HCT116 (cell line): Measurements from ENCODE around the gene RNF4. TPM values are rescaled to one million over a fixed set of nuclear protein-coding genes. Genes with fewer than 3 reads are reported as not detected.

Experiments
- ATAC-seq: fragments of 200-7000 bp; cut with Tn5 transposase; 2 replicates; pipeline ENCODE4 v1.9.1; 2020; ENCODE audit warnings: mild to moderate bottlenecking, moderate library complexity
- BruUV-seq: library from RNA; stranded (reverse); fragments of 400-500 nt; replicated peaks from 2 replicates; lab custom pipeline; 2021; lab: Mats Ljungman, UMichigan
- CTCF ChIA-PET: fragments of 300-600 bp; sonication (Branson Sonifier 250); formaldehyde crosslinking; loops from one replicate; lab custom pipeline; 2021; ENCODE audit warnings: antibody characterized with exemption; lab: Charles Lee
- POLR2A ChIA-PET: fragments of 300-600, 350-600 bp; sonication (Branson Sonifier 250); formaldehyde crosslinking; loops from one replicate; lab custom pipeline; 2021; ENCODE audit warnings: antibody characterized with exemption; lab: Charles Lee
- RAD21 ChIA-PET, 2 experiments: fragments of 300-600 bp; sonication (Branson Sonifier 250); formaldehyde crosslinking; loops; one replicate each; lab custom pipeline; 2023; ENCODE audit warnings: low total read pairs in 2 of 2; ENCODE audit not compliant: uncharacterized antibody in 2 of 2, unreplicated experiment in 2 of 2, low non-redundant PET in 1 of 2; lab: Charles Lee
- DNase-seq: peaks from one replicate; pipeline ENCODE4 v3.0.0-alpha.2; 2010; ENCODE audit warnings: low read depth, low spot score
- H2AFZ ChIP-seq: fragments of 200-600 bp; shearing (Covaris generic), sonication (generic); 2 replicates; pipeline ENCODE4 v1.6.1; 2017; ENCODE audit warnings: low read depth, mixed run types, mixed read lengths, antibody characterized with exemption, low read length; ENCODE audit not compliant: poor library complexity, severe bottlenecking
- H3K27ac ChIP-seq: 2 replicates; pipeline ENCODE4 v1.5.1; 2012; ENCODE audit warnings: low read depth, low read length
- H3K27me3 ChIP-seq: fragments of 200-600 bp; sonication (generic); 2 replicates; pipeline ENCODE4 v1.6.1; 2016; ENCODE audit warnings: mixed run types, low read length, mixed read lengths; ENCODE audit not compliant: insufficient read depth
- H3K36me3 ChIP-seq, 2 experiments: fragments of 200-500 bp in 1 of 2; fragments of 200-600 bp in 1 of 2; sonication (Bioruptor generic) in 1 of 2; sonication (generic) in 1 of 2; 2 replicates each; pipeline versions ENCODE4 v1.5.1 to v1.6.1; 2014 to 2016; ENCODE audit warnings: low read length in 2 of 2, inconsistent platforms in 1 of 2, mixed read lengths in 1 of 2, mixed run types in 1 of 2; ENCODE audit not compliant: insufficient read depth in 2 of 2, control insufficient read depth in 1 of 2
- H3K4me1 ChIP-seq, 2 experiments: fragments of 200-600 bp in 1 of 2; sonication (generic) in 1 of 2; 2 replicates each; pipeline versions ENCODE4 v1.5.1 to v1.6.1; 2012 to 2017; ENCODE audit warnings: low read length in 2 of 2, inconsistent platforms in 1 of 2, mild to moderate bottlenecking in 1 of 2, mixed read lengths in 1 of 2, mixed run types in 1 of 2, moderate library complexity in 1 of 2; ENCODE audit not compliant: insufficient read depth in 2 of 2, control insufficient read depth in 1 of 2
- H3K4me2 ChIP-seq: fragments of 200-600 bp; sonication (generic); 2 replicates; pipeline ENCODE4 v1.6.1; 2017; ENCODE audit warnings: mixed run types, low read length, mixed read lengths
- H3K4me3 ChIP-seq, 2 experiments: fragments of 200-600 bp in 1 of 2; sonication (generic) in 1 of 2; replicated peaks in 1 of 2; 2 replicates each; pipeline ENCODE4 v1.5.1; 2011 to 2016; ENCODE audit warnings: low read length in 2 of 2, control low read depth in 1 of 2, low read depth in 1 of 2, mild to moderate bottlenecking in 1 of 2, mixed read lengths in 1 of 2, mixed run types in 1 of 2
- H3K79me2 ChIP-seq: fragments of 200-600 bp; sonication (generic); 2 replicates; pipeline ENCODE4 v1.6.1; 2017; ENCODE audit warnings: mild to moderate bottlenecking, mixed run types, low read length, moderate library complexity, mixed read lengths; ENCODE audit not compliant: insufficient read depth
- H3K9ac ChIP-seq: fragments of 200-600 bp; sonication (generic); 2 replicates; pipeline ENCODE4 v1.6.1; 2016; ENCODE audit warnings: low read length, mixed read lengths
- H3K9me2 ChIP-seq: fragments of 200-600 bp; sonication (generic), shearing (Covaris generic); 2 replicates; pipeline ENCODE4 v1.6.1; 2017; ENCODE audit warnings: mixed run types, mild to moderate bottlenecking, moderate library complexity; ENCODE audit not compliant: insufficient read depth
- H3K9me3 ChIP-seq, 2 experiments: fragments of 200-500 bp in 1 of 2; fragments of 200-600 bp in 1 of 2; sonication (Bioruptor generic) in 1 of 2; sonication (generic) in 1 of 2; 2 replicates each; pipeline ENCODE4 v1.6.1; 2014 to 2017; ENCODE audit warnings: low read length in 2 of 2, mixed read lengths in 2 of 2, inconsistent platforms in 1 of 2, low read depth in 1 of 2, mild to moderate bottlenecking in 1 of 2, mixed run types in 1 of 2, moderate library complexity in 1 of 2; ENCODE audit not compliant: control insufficient read depth in 1 of 2, insufficient read depth in 1 of 2
- H4K20me1 ChIP-seq: fragments of 200-600 bp; sonication (generic), shearing (Covaris generic); 2 replicates; pipeline ENCODE4 v1.6.1; 2017; ENCODE audit warnings: mixed run types, mild to moderate bottlenecking, moderate library complexity; ENCODE audit not compliant: insufficient read depth
- CTCF ChIP-seq, 3 experiments: fragments of 200-600 bp in 1 of 3; sonication (generic) in 1 of 3; IDR thresholded peaks in 2 of 3; conservative IDR thresholded peaks in 1 of 3; 2 replicates each; pipeline ENCODE4 v1.5.1; 2012 to 2017; ENCODE audit warnings: low read depth in 2 of 3, low read length in 2 of 3, antibody characterized with exemption in 1 of 3, borderline replicate concordance in 1 of 3, control low read depth in 1 of 3, mild to moderate bottlenecking in 1 of 3, mixed read lengths in 1 of 3, mixed run types in 1 of 3, moderate library complexity in 1 of 3; ENCODE audit not compliant: insufficient read depth in 1 of 3
- EGR1 ChIP-seq: IDR thresholded peaks from 2 replicates; pipeline ENCODE4 v1.6.1; 2012; ENCODE audit warnings: low read depth
- EZH2phosphoT487 ChIP-seq: fragments of 200-600 bp; IDR thresholded peaks from 2 replicates; pipeline ENCODE4 v1.6.1; 2018; ENCODE audit warnings: antibody characterized with exemption, borderline replicate concordance
- FOSL1 ChIP-seq: IDR thresholded peaks from 2 replicates; pipeline ENCODE4 v1.6.1; 2012; ENCODE audit warnings: low read depth
- JUND ChIP-seq: IDR thresholded peaks from 2 replicates; pipeline ENCODE4 v1.6.1; 2012
- POLR2A ChIP-seq: IDR thresholded peaks from 2 replicates; pipeline ENCODE4 v1.7.0; 2011; ENCODE audit warnings: borderline replicate concordance; ENCODE audit not compliant: insufficient read depth, insufficient read length; ENCODE audit errors: extremely low read depth
- RAD21 ChIP-seq: IDR thresholded peaks from 2 replicates; pipeline ENCODE4 v1.6.1; 2012; ENCODE audit warnings: low read depth, mild to moderate bottlenecking
- REST ChIP-seq: IDR thresholded peaks from 2 replicates; pipeline ENCODE4 v1.6.1; 2012; ENCODE audit warnings: low read depth
- SIN3A ChIP-seq: IDR thresholded peaks from 2 replicates; pipeline ENCODE4 v1.6.1; 2012; ENCODE audit warnings: low read depth
- TCF7L2 ChIP-seq: IDR thresholded peaks from 2 replicates; pipeline ENCODE4 v1.7.0; 2011; ENCODE audit warnings: borderline replicate concordance, inconsistent platforms; ENCODE audit not compliant: insufficient read depth, insufficient read length; ENCODE audit errors: extremely low read depth
- YY1 ChIP-seq: IDR thresholded peaks from 2 replicates; pipeline ENCODE4 v1.6.1; 2011; ENCODE audit warnings: low read length, low read depth, moderate library complexity, mild to moderate bottlenecking; ENCODE audit not compliant: insufficient replicate concordance; ENCODE audit errors: extremely low read depth
- ZNF274 ChIP-seq: fragments of 200-500 bp; sonication (Bioruptor generic); IDR thresholded peaks from 2 replicates; pipeline ENCODE4 v1.6.1; 2014; ENCODE audit warnings: mild to moderate bottlenecking, low read depth, low read length, inconsistent platforms
- intact Hi-C: fragments of 100-400 bp; cut with micrococcal nuclease; formaldehyde crosslinking; loops from 2 replicates; pipeline ENCODE4 v1.10.0; 2022
- total RNA-seq: library from RNA; stranded (reverse); gene quantifications from one replicate; pipeline ENCODE4 v1.2.1, GENCODE V29; 2021; ENCODE audit not compliant: unreplicated experiment

The RNF4 gene
- total RNA-seq, 1 experiment from 2014 or later: 62.3 TPM

- Histone ChIP-seq H3K9ac (peak overlapping the region; percentile 60), H3K36me3 (no peaks in the 10 kb centered on the region), H3K27ac (no peak overlapping the region), H3K4me1 (peaks cover 8 to 24% of the 10 kb centered on the region in 2 experiments; a peak in 3 of 4 replicates), H3K9me3 (no peaks in the 10 kb centered on the region), H3K4me3 (peak overlapping the region; percentile 19 to 55), H3K27me3 (no peaks in the 10 kb centered on the region), H2AFZ (no peak overlapping the region), H3K4me2 (peak overlapping the region; percentile 76), H3K79me2 (peaks cover 7% of the 10 kb centered on the region), H4K20me1 (no peaks in the 10 kb centered on the region), H3K9me2 (no peaks in the 10 kb centered on the region)
- BruUV-seq: no TSS peak
- no peak for DNase-seq
- ChIA-PET CTCF (no interaction called here), RAD21 (no interaction called here), POLR2A (no interaction called here)
- no peak for ATAC-seq
- TF ChIP-seq EGR1: no peak
- no peak for TF ChIP-seq RAD21
- no peak for TF ChIP-seq POLR2A
- TF ChIP-seq FOSL1: no peak
- no peak for TF ChIP-seq EZH2phosphoT487
- no peak for TF ChIP-seq CTCF (IDR thresholded peaks at IDR 0.05 in 2 of 3, conservative IDR thresholded peaks at IDR 0.05 in 1 of 3; ENCODE audit: borderline replicate concordance in 1 of 3, insufficient read depth in 1 of 3, low read depth in 2 of 3, low read length in 2 of 3)
- intact Hi-C loops: no loop called here
Measured at GRCh38 chr4:2462992-2463762, 5.7 kb upstream of the RNF4 start.

- ATAC-seq (no peak), DNase-seq (no peak)
- Histone ChIP-seq H3K9me3 (no peaks in the 10 kb centered on the region), H3K9ac (no peak overlapping the region), H3K4me1 (peaks cover 8 to 27% of the 10 kb centered on the region in 2 experiments; a peak in 3 of 4 replicates), H3K4me3 (no peak overlapping the region), H3K27ac (no peak overlapping the region), H3K36me3 (no peaks in the 10 kb centered on the region), H3K27me3 (no peaks in the 10 kb centered on the region), H3K79me2 (peaks cover 24% of the 10 kb centered on the region), H4K20me1 (peaks cover 3% of the 10 kb centered on the region; the same call in 1 of the 2 replicates), H2AFZ (no peak overlapping the region), H3K9me2 (no peaks in the 10 kb centered on the region), H3K4me2 (no peak overlapping the region)
- no TSS peak for BruUV-seq
- intact Hi-C loops: loop anchor here (5.0 kb wide), 1 partner anchor 72 kb away; the partner anchor contains the start of gene FAM193A
- ChIA-PET POLR2A (interaction anchor here (0.7 kb wide), 1 partner anchor 244 kb away, joined by 3 read pairs; no protein-coding TSS in a partner anchor), RAD21 (no interaction called here), CTCF (no interaction called here)
- TF ChIP-seq YY1: no peak
- TF ChIP-seq JUND: no peak
- TF ChIP-seq SIN3A: no peak
- no peak for TF ChIP-seq REST
- no peak for TF ChIP-seq ZNF274
- no peak for TF ChIP-seq TCF7L2
Measured at GRCh38 chr4:2465032-2465431, 3.9 kb upstream of the RNF4 start.
